Measurements from ENCODE around the gene DDIT3.

Gene DDIT3

DNA sequence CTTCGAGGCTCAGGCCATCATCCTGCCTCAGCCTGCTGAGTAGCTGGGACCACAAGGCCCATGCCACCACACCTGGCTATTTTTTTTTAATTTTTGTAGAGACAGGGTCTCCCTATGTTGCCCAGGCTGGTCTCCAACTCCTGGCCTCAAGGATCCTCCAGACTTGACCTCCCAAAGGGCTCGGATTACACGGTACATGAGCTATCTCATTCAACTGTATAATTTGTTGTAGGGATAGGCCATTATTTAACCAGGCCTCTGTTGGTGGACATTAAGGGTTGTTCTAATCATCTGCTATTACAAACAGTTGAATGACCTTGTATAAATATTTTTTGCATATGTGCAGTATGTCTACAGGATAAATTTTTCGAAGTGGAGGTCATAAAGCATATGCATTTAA is 38.5 kb upstream of the DDIT3 start:
- DNase-seq (ENCODE audit: low read depth), result no peak
- TF ChIP-seq, protein P1, sequence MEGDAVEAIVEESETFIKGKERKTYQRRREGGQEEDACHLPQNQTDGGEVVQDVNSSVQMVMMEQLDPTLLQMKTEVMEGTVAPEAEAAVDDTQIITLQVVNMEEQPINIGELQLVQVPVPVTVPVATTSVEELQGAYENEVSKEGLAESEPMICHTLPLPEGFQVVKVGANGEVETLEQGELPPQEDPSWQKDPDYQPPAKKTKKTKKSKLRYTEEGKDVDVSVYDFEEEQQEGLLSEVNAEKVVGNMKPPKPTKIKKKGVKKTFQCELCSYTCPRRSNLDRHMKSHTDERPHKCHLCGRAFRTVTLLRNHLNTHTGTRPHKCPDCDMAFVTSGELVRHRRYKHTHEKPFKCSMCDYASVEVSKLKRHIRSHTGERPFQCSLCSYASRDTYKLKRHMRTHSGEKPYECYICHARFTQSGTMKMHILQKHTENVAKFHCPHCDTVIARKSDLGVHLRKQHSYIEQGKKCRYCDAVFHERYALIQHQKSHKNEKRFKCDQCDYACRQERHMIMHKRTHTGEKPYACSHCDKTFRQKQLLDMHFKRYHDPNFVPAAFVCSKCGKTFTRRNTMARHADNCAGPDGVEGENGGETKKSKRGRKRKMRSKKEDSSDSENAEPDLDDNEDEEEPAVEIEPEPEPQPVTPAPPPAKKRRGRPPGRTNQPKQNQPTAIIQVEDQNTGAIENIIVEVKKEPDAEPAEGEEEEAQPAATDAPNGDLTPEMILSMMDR (conservative IDR thresholded peaks at IDR 0.05; ENCODE audit: control insufficient read depth, insufficient read depth, low read depth, low read length), result no peak
- no peak overlapping the region for H3K4me3 ChIP-seq (ENCODE audit: control insufficient read depth, low read depth, low read length)

DNA sequence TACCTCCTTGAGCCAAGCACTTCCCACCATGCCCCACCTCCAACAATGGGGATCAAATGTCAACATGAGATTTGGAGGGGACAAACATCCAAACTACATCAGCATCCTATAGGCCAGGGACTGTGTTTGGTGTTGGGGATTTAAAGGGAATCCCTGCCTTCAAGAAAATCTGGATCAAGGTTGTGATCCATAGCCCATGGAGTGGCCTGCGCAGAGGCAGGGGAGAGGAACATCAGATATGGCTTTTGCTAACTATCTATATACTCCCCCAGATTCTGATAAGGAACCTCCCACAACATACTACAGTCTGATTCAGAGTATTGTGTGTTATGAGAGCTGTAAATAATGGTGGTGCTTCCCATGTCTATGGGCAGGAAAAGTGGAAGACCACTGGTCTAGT is 34.6 kb upstream of the DDIT3 start:
- H3K4me3 ChIP-seq (ENCODE audit: control insufficient read depth, low read depth, low read length), result no peak overlapping the region
- TF ChIP-seq, protein P1 (conservative IDR thresholded peaks at IDR 0.05; ENCODE audit: control insufficient read depth, insufficient read depth, low read depth, low read length), result no peak
- no peak for DNase-seq (ENCODE audit: low read depth)

DNA sequence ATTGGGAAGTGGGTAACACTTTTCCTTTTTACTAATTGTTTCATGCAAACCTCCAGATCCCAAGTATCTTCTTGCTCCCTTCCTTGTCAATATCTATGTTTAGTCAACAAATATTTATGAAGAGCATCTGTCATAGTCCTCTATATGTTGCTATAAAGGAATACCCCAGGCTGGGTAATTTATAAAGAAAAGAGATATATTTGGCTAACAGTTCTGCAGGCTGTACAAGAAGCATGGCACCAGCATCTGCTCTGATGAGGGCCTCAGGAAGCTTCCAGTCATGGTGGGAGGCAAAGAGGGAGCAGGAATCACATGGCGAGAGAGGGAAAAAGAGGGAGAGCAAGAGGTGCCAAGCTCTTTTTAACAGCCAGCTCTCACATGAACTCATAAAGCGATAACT is 34.1 kb upstream of the DDIT3 start:
- TF ChIP-seq, protein P1 (conservative IDR thresholded peaks at IDR 0.05; ENCODE audit: control insufficient read depth, insufficient read depth, low read depth, low read length), result no peak
- no peak for DNase-seq (ENCODE audit: low read depth)
- H3K4me3 ChIP-seq (ENCODE audit: control insufficient read depth, low read depth, low read length), result no peak overlapping the region

DNA sequence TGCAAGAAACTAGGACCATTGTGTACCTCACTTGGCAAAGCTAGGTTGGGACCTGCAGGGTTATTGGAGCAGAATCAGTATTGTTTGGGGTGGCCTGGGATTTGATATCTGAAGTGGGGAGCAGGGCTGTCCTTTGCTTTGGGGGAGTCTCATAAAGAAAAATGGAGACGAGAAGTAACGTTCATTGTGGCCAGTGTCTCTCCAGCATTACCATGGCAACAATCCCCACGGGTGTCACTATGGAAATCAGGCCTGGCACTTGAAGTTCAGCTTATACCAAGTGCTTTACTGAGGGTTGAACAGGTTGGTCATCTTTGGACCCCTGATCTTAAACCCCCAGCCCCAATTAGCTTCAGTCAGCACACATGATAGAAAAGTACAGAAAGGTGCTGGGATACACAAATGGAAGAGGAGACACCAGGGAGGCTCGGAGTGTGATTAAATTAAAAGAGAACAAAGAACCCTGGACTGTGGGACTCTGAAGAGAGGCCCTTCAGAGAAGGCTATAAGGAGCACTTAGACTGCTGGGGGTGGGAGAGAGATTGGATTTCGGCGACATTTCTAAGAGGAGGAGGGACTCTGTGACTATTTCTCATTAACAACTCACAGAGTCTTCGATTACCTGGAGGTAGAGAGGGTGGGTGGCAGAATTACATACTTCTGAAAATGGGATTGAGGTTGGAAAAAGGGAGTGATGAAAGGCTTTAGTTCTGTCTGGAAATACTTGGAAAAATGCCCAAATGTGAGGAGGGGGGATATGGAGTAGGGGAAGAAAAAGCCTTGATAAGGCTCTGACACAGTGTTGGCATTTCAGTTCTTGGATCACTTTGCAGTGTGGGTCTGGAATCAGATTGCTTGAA is 33.3 kb upstream of the DDIT3 start:
- DNase-seq (ENCODE audit: low read depth), result no peak
- no peak overlapping the region for H3K4me3 ChIP-seq (ENCODE audit: control insufficient read depth, low read depth, low read length)
- TF ChIP-seq, protein P1 (conservative IDR thresholded peaks at IDR 0.05; ENCODE audit: control insufficient read depth, insufficient read depth, low read depth, low read length), result no peak

DNA sequence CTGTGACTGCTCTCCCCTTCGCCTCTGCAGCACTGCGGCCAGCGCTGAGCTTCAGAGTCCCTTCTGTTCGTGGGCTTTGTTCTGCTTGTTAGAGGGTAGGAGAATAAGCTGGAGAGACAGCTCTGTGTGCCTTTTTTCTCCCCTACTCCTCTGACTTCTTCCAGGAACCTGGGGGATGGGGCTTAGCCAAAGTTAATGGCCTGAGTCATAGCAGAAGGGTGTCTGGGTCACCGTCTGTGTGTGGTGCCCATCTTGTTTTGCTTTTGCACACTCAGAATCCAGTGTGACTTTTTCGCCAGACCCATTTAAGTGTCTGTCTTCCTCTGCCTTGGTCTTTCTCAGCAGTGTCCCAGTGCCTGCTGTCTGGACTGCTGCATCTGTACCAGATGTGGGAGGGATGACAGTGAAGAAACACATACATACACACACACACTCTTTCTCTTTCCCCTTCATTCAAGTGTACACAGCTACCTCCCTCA is 32.6 kb upstream of the DDIT3 start:
- no peak overlapping the region for H3K4me3 ChIP-seq (ENCODE audit: control insufficient read depth, low read depth, low read length)
- TF ChIP-seq, protein P1 (conservative IDR thresholded peaks at IDR 0.05; ENCODE audit: control insufficient read depth, insufficient read depth, low read depth, low read length), result no peak
- peak; percentile 28 for DNase-seq (ENCODE audit: low read depth)

DNA sequence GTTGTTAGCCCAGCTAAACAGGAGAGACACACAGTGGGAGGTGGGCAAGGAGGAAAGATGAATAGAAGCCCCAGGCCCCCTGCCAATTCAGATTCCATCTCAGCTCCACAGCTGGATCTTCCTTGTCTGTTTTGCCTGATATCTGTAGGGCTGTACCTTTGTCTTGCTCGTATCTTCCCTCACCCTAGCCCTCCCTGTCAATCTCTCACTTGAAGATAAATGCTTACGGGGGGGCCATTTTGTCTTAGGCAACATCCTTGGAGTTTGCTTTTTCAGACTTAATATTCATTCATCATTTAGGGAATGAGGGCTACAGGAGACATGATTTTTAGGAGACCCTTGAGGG is 32.0 kb upstream of the DDIT3 start:
- TF ChIP-seq, protein P1 (conservative IDR thresholded peaks at IDR 0.05; ENCODE audit: control insufficient read depth, insufficient read depth, low read depth, low read length), result no peak
- no peak overlapping the region for H3K4me3 ChIP-seq (ENCODE audit: control insufficient read depth, low read depth, low read length)

More for the DNA sequence above, 32.0 kb upstream of the DDIT3 start:
- DNase-seq (ENCODE audit: low read depth), result no peak
